NT2/D1 (cell line): Measurements from ENCODE around the gene HPD.

Experiments
- SUZ12 ChIP-seq: IDR thresholded peaks from 2 replicates; pipeline ENCODE4 v1.6.1; 2011; ENCODE audit not compliant: insufficient read length, insufficient read depth; ENCODE audit errors: extremely low read depth
- YY1 ChIP-seq: IDR thresholded peaks from 2 replicates; pipeline ENCODE4 v1.6.1; 2011; ENCODE audit not compliant: insufficient read length, insufficient read depth
- ZNF274 ChIP-seq: IDR thresholded peaks from 2 replicates; pipeline ENCODE4 v1.6.1; 2011; ENCODE audit warnings: mild to moderate bottlenecking, low read depth, low read length

- TF ChIP-seq SUZ12 (no peak), YY1 (peak; percentile 57), ZNF274 (no peak)
These were observed 57.7 kb downstream of the HPD start for GRCh38 chr12:121800694-121801594.
